HT1080 (cell line): ENCODE data around the gene SP140L. TPM values are rescaled to one million over a fixed set of nuclear protein-coding genes. Genes with fewer than 3 reads are reported as not detected.

Experiments
- total RNA-seq: library from RNA; depleted of rRNA; stranded (reverse); fragments of >200 nt; shearing (Covaris generic); gene quantifications from 2 replicates; pipeline ENCODE4 v1.2.3, GENCODE V29; 2014; rRNA removed

SP140L gene
- total RNA-seq, 1 experiment from 2014 or later, result 9.3 TPM

Other genes starting within 250 kb of the SP140L start
- gene SP110, start 107.2 kb upstream of the SP140L start, total RNA-seq, result 12.4 and 15.1 TPM in 2 replicates
- 6.9 and 9.3 TPM in 2 replicates for gene SP140, start 101.5 kb upstream of the SP140L start, total RNA-seq
- gene SP100, start 89.0 kb downstream of the SP140L start, total RNA-seq, result 60.3 and 71.5 TPM in 2 replicates